Trophoblast cell (in vitro differentiated cells and primary cell): ENCODE measurements around the gene ITGA8.

Source experiments
- DNase-seq, 2 donors: peaks; one replicate each; pipeline ENCODE4 v3.0.0-alpha.2; 2016
- H2AFZ ChIP-seq: 2 replicates; pipeline ENCODE4 v1.6.1; 2013; ENCODE audit warnings: low read length, moderate library complexity, mild to moderate bottlenecking; ENCODE audit not compliant: insufficient read depth, poor library complexity
- H2AK5ac ChIP-seq: 2 replicates; pipeline ENCODE4 v1.6.1; 2013; ENCODE audit warnings: mild to moderate bottlenecking, low read length
- H2BK120ac ChIP-seq: 2 replicates; pipeline ENCODE4 v1.6.1; 2013; ENCODE audit warnings: low read length, mild to moderate bottlenecking, moderate library complexity; ENCODE audit not compliant: insufficient read depth, poor library complexity
- H2BK12ac ChIP-seq: 2 replicates; pipeline ENCODE4 v1.6.1; 2013; ENCODE audit warnings: mild to moderate bottlenecking, low read length, moderate library complexity
- H2BK5ac ChIP-seq: 2 replicates; pipeline ENCODE4 v1.6.1; 2013; ENCODE audit warnings: low read length, low read depth, moderate library complexity, mild to moderate bottlenecking; ENCODE audit not compliant: poor library complexity
- H3K14ac ChIP-seq: 2 replicates; pipeline ENCODE4 v1.6.1; 2013; ENCODE audit warnings: mild to moderate bottlenecking, low read length
- H3K18ac ChIP-seq: 2 replicates; pipeline ENCODE4 v1.6.1; 2013; ENCODE audit warnings: mild to moderate bottlenecking, low read length
- H3K23ac ChIP-seq: 2 replicates; pipeline ENCODE4 v1.6.1; 2013; ENCODE audit warnings: low read length
- H3K27ac ChIP-seq: 2 replicates; pipeline ENCODE4 v1.5.1; 2013; ENCODE audit warnings: low read depth, mild to moderate bottlenecking, inconsistent platforms, low read length, moderate library complexity
- H3K27me3 ChIP-seq: 2 replicates; pipeline ENCODE4 v1.6.1; 2013; ENCODE audit warnings: inconsistent platforms, mild to moderate bottlenecking, low read length, moderate library complexity; ENCODE audit not compliant: insufficient read depth
- H3K36me3 ChIP-seq, 2 experiments: 1 replicate in 1 of 2; 2 replicates in 1 of 2; pipeline ENCODE4 v1.6.1; 2013; ENCODE audit warnings: low read length in 2 of 2, mild to moderate bottlenecking in 2 of 2, moderate library complexity in 1 of 2; ENCODE audit not compliant: insufficient read depth in 2 of 2, control insufficient read depth in 1 of 2
- H3K4ac ChIP-seq: 2 replicates; pipeline ENCODE4 v1.6.1; 2013; ENCODE audit warnings: low read depth, mild to moderate bottlenecking, low read length, moderate library complexity
- H3K4me1 ChIP-seq, 2 experiments: 1 replicate in 1 of 2; 2 replicates in 1 of 2; pipeline ENCODE4 v1.6.1; 2013; ENCODE audit warnings: low read length in 2 of 2, mild to moderate bottlenecking in 2 of 2, moderate library complexity in 1 of 2; ENCODE audit not compliant: insufficient read depth in 2 of 2, control insufficient read depth in 1 of 2
- H3K4me2 ChIP-seq: 2 replicates; pipeline ENCODE4 v1.6.1; 2013; ENCODE audit warnings: inconsistent platforms, mild to moderate bottlenecking, low read length, moderate library complexity
- H3K4me3 ChIP-seq: 2 replicates; pipeline ENCODE4 v1.5.1; 2013; ENCODE audit warnings: mild to moderate bottlenecking, low read depth, low read length, inconsistent platforms
- H3K79me1 ChIP-seq: one replicate; pipeline ENCODE4 v1.6.1; 2013; ENCODE audit warnings: low read length
- H3K79me2 ChIP-seq: 2 replicates; pipeline ENCODE4 v1.6.1; 2013; ENCODE audit warnings: low read length, mild to moderate bottlenecking; ENCODE audit not compliant: control insufficient read depth, insufficient read depth, poor library complexity
- H3K9ac ChIP-seq: 2 replicates; pipeline ENCODE4 v1.6.1; 2013; ENCODE audit warnings: mild to moderate bottlenecking, low read length
- H3K9me3 ChIP-seq: 2 replicates; pipeline ENCODE4 v1.6.1; 2013; ENCODE audit warnings: low read depth, mild to moderate bottlenecking, control low read depth, inconsistent platforms, low read length; ENCODE audit not compliant: insufficient read depth
- H4K12ac ChIP-seq: 2 replicates; pipeline ENCODE4 v1.6.1; 2013; ENCODE audit warnings: low read depth, mild to moderate bottlenecking, low read length, moderate library complexity
- H4K8ac ChIP-seq: 2 replicates; pipeline ENCODE4 v1.6.1; 2013; ENCODE audit warnings: low read depth, mild to moderate bottlenecking, low read length, moderate library complexity
- H4K91ac ChIP-seq: one replicate; pipeline ENCODE4 v1.6.1; 2013; ENCODE audit warnings: low read depth, mild to moderate bottlenecking, low read length, moderate library complexity
- WGBS: extraction: QIAGEN DNeasy Blood & Tissue Kit; methylation state at CpG from one replicate; pipeline ENCODE4 v1.1.7; 2013; ENCODE audit warnings: missing lambda C conversion rate; ENCODE audit not compliant: insufficient read length, insufficient coverage; ENCODE audit errors: extremely low coverage; 5-methylcytosine and 5-hydroxymethylcytosine counted together

Gene ITGA8

DNA sequence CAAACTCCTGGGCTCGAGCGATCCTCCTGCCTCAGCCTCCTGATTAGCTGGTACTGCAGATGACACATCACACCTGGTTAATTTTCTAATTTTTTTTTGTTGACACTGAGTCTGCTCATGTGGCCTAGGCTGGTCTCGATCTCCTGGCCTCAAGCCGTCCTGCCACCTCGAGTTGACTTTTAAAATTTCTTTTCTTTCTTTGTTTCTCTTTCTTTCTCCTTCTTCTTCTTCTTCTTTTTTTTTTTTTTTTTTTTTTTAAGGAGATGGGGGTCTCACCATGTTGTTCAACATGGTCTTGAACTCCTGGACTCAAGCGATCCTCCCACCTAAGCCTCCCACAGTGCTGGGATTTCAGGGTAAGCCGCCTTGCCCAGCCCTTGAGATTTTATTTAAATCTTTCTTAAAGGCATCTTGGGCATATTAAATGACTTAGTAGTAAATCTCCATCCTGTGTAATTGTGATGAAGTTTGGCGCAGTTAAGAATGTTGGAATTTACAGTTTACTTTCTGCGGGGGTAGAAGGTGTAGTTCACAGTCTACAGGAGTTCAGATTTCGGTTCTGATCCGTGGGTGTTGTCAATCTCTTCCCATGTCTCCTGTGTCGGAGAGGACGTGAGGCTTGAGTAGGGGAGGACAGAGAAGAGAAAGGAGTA is 1.0 kb upstream of the ITGA8 start:
- no peak overlapping the region for H2BK120ac ChIP-seq
- H3K9ac ChIP-seq: no peak overlapping the region
- H3K36me3 ChIP-seq: no peaks in the 10 kb centered on the region
- no peak overlapping the region for H3K4me3 ChIP-seq
- H2BK5ac ChIP-seq: no peak overlapping the region
- H2AFZ ChIP-seq: no peak overlapping the region
- H3K23ac ChIP-seq: no peak overlapping the region
- peaks cover 18% of the 10 kb centered on the region for H3K27me3 ChIP-seq
- peaks cover 4 to 10% of the 10 kb centered on the region in 2 experiments for H3K4me1 ChIP-seq
- H2BK12ac ChIP-seq: no peak overlapping the region
- H2AK5ac ChIP-seq: no peak overlapping the region
- no peak overlapping the region for H3K18ac ChIP-seq
- H3K9me3 ChIP-seq: peaks cover 7% of the 10 kb centered on the region
- no peaks in the 10 kb centered on the region for H3K79me1 ChIP-seq
- H3K4me2 ChIP-seq: no peak overlapping the region
- H3K79me2 ChIP-seq: no peaks in the 10 kb centered on the region
- H4K91ac ChIP-seq: no peak overlapping the region
- no peak overlapping the region for H3K27ac ChIP-seq
- WGBS: no CpG with 5 or more reads among the region's 13 CpGs
- H4K12ac ChIP-seq: no peak overlapping the region
- no peak overlapping the region for H4K8ac ChIP-seq
- no peak overlapping the region for H3K4ac ChIP-seq
- no peak overlapping the region for H3K14ac ChIP-seq
- DNase-seq: no peak

DNA sequence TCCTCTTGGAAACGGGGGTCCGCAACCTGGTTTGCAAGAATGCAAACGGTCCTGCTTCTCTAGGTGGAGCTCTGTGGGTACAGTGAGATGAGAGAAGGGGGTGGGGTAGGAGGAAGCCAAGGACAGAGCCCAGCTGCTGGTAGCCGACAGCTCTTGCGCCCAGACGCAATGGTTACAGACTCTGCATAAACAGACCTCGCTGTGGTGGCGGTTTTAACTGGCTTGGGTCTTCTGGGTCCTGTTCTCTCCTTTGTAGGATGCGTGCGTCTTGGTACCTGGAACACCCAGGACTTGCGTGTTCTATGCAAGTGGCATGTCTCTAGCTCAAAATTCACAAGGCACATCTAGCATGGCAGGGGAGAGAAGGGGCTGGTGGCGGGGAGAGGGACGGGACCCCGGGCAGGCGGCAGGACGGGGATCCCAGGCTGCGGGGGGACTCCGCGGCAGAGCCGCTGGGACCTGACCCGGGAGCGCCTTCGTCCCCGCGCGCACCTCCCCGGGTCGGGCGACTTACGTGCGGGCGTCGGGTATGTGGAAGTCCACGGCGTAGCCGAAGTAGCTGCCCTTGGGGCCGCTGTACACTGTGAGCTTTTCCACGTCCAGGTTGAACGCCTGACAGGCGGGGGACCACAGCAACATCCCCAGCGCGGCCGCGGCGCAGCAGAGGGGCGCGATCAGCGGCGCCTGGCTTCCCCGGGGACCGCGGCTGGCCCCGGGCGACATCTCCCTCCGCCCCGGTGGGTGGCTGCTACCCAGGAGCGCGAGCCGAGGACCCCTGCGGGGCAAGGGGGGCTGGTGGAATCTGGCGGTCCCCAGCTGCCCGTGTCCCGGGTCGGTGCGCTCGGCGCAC is 448 bp downstream of the ITGA8 start:
- peaks cover 0 to 10% of the 10 kb centered on the region in 2 experiments for H3K4me1 ChIP-seq
- no peaks in the 10 kb centered on the region for H3K79me1 ChIP-seq
- no peak overlapping the region for H4K8ac ChIP-seq
- H3K18ac ChIP-seq: no peak overlapping the region
- H4K12ac ChIP-seq: no peak overlapping the region
- no peaks in the 10 kb centered on the region for H3K79me2 ChIP-seq
- peak overlapping the region; percentile 70 for H3K4me3 ChIP-seq
- H2BK12ac ChIP-seq: no peak overlapping the region
- no peak overlapping the region for H2BK120ac ChIP-seq
- no peak overlapping the region for H3K23ac ChIP-seq
- H3K9ac ChIP-seq: no peak overlapping the region
- H2AFZ ChIP-seq: peak overlapping the region; percentile 37
- H3K14ac ChIP-seq: no peak overlapping the region
- peak overlapping the region; percentile 97 for H3K4me2 ChIP-seq
- H3K36me3 ChIP-seq: no peaks in the 10 kb centered on the region
- no CpG with 5 or more reads among the region's 67 CpGs for WGBS
- peaks cover 7% of the 10 kb centered on the region for H3K9me3 ChIP-seq
- no peak overlapping the region for H2AK5ac ChIP-seq
- no peak for DNase-seq
- no peak overlapping the region for H3K4ac ChIP-seq
- no peak overlapping the region for H4K91ac ChIP-seq
- no peak overlapping the region for H2BK5ac ChIP-seq
- peaks cover 18% of the 10 kb centered on the region for H3K27me3 ChIP-seq
- no peak overlapping the region for H3K27ac ChIP-seq

DNA sequence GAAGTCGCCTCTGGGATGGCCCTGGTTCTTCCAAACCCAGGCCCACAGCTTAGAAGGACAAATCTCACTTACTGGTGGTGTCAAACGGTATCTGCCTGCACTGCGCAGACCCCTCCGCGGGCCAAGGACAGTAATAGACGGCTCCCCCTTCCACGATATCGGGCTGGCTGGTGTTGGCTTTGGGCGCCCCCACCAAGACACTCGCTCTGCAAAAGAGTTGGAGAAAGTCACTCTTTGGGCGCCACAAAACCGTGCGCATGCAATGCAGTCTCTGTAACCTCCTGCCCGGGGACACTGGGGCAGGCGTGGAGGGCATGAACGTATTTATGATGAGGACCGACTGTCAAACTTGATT is 1.1 kb downstream of the ITGA8 start:
- Histone ChIP-seq H2BK12ac (no peak overlapping the region), H3K79me1 (no peaks in the 10 kb centered on the region), H3K18ac (no peak overlapping the region), H4K8ac (no peak overlapping the region), H3K4me3 (peak overlapping the region; percentile 47), H2BK5ac (no peak overlapping the region), H3K9me3 (peaks cover 7% of the 10 kb centered on the region), H3K23ac (no peak overlapping the region), H3K36me3 (no peaks in the 10 kb centered on the region), H3K4me1 (peaks cover 0 to 10% of the 10 kb centered on the region in 2 experiments), H2AFZ (no peak overlapping the region), H4K91ac (no peak overlapping the region), H3K14ac (no peak overlapping the region), H4K12ac (no peak overlapping the region), H3K4ac (no peak overlapping the region), H3K79me2 (no peaks in the 10 kb centered on the region), H3K27ac (no peak overlapping the region), H3K4me2 (peak overlapping the region; percentile 97), H2BK120ac (no peak overlapping the region), H3K9ac (no peak overlapping the region), H3K27me3 (peaks cover 18% of the 10 kb centered on the region), H2AK5ac (no peak overlapping the region)
- DNase-seq: no peak
- WGBS: no CpG with 5 or more reads among the region's 17 CpGs

DNA sequence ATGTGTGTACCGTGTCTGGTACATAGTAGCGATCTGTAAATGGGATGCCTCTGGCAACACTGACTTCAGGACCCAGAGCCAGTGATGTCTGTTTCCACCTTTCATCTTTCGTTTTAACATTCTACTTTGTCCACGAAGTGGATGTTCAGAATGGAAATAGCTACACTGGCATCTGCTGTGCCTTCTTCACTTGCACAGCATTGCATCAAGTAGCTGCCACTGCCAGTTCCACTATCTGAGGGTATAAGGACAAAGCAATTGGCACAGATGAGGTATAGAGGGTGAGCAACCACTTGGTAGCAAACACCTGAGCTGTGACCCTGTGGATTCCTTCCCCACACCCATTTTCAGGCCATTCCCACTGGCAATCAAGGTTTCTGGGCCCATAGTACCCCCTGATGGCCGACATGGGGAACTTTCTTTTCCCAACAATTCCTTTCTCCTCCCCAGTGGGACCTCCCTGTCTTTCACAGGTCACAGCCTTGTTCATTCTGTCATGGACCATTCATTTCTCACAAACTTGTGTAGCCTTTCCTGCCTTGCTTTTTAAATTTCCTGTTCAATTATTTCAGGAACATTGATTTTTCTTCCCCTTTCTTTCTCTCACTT is 4.0 kb downstream of the ITGA8 start:
- Histone ChIP-seq H4K91ac (no peak overlapping the region), H2AFZ (no peak overlapping the region), H3K27ac (no peak overlapping the region), H3K79me1 (no peaks in the 10 kb centered on the region), H2BK120ac (no peak overlapping the region), H3K79me2 (no peaks in the 10 kb centered on the region), H3K4me1 (peaks cover 0 to 10% of the 10 kb centered on the region in 2 experiments), H2BK5ac (no peak overlapping the region), H3K36me3 (no peaks in the 10 kb centered on the region), H3K14ac (no peak overlapping the region), H3K4me3 (no peak overlapping the region), H3K23ac (no peak overlapping the region), H3K9ac (no peak overlapping the region), H3K4me2 (no peak overlapping the region), H3K18ac (no peak overlapping the region), H2AK5ac (no peak overlapping the region), H4K8ac (no peak overlapping the region), H3K9me3 (peaks cover 7% of the 10 kb centered on the region), H3K27me3 (peaks cover 18% of the 10 kb centered on the region), H3K4ac (no peak overlapping the region), H4K12ac (no peak overlapping the region), H2BK12ac (no peak overlapping the region)
- no CpG with 5 or more reads among the region's 5 CpGs for WGBS
- DNase-seq: no peak
